Renal cortical epithelial cell (primary cell): ENCODE data around the gene IMMP2L. TPM values are rescaled to one million over a fixed set of nuclear protein-coding genes. Genes with fewer than 3 reads are reported as not detected.

Source experiments
- DNase-seq: peaks from one replicate; pipeline ENCODE4 v3.0.0-alpha.2; 2011; ENCODE audit warnings: low read depth
- total RNA-seq: library from RNA; depleted of rRNA; stranded (reverse); fragments of >200 nt; gene quantifications from 2 replicates; pipeline ENCODE4 v1.2.3, GENCODE V29; 2014

The IMMP2L gene
- total RNA-seq, 1 donor from 2014 or later: 23.8 TPM

DNA sequence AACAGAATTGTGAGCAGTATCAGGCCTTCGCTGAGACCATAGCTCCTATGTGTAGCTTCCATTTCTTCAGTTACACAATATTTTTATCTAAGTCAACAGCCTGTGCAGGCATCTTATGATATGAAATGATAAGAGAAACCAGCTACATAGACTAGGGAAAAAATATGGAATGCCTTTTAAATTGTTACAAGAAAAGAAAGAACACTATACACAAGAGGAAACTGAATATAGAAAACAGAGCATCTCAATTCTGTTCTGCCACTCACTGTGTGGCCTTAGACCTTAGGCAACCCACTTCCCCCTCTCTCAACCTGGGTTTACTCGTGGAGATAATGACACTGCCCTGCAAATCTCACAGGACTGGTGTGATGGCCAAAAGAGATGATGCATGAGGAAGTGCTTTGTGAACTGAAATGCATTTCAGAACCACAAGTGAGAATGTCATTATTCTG, 338.5 kb downstream of the IMMP2L start:
- DNase-seq: no peak

- no peak for DNase-seq
These were observed 346.7 kb downstream of the IMMP2L start for GRCh38 chr7:111215550-111215949.

DNA sequence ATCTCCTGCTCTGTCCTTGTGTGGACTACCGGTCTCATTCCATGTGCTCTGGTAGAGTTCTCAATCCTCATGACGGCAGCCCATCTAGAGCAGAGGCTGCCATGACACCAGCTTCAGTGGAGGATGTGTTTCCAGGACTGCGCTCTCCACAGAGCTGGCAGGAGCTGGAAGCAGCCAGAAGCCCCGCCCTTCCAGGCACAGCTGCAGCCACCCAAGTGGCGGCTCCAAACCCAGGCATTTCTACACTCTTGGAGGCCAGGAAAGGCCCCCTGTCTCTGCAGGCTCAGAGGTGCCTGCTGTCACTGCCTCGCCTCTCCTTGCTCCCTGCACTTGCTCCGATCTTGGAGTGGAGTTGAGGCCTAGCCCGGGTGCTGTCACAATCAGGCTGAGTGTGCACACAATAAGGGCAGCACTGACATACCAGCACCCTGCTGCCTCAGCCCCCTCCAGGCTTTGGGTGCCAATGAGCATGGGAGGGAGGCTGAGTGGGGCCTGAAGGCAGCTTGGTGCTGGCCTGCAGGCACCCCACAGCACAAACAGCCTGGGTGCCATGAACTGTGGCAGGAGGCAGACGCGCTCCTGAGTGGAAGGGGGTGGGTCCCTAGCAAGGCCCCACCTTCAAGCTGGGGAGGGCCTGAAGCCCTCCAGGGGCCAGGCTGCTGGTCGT, 349.3 kb downstream of the IMMP2L start:
- DNase-seq: no peak

DNA sequence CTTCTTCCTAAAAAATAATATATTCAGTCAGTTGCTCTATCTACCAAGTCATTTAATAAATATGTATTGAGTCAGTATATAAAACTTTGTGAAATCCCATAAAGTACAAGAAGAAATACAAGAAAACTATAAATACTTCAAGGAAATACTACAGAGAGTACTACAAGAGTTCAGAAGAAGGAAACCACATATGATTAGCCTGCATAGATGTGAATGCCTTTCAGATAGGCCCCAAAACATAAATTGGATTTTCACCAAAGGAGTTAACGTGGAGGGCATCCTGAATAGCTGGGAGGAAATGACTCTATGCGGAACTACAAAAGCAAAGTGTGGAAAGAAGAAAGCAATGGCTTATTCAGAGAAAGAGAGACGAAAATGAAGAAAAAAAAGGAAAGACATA, 351.3 kb downstream of the IMMP2L start:
- DNase-seq: no peak

DNA sequence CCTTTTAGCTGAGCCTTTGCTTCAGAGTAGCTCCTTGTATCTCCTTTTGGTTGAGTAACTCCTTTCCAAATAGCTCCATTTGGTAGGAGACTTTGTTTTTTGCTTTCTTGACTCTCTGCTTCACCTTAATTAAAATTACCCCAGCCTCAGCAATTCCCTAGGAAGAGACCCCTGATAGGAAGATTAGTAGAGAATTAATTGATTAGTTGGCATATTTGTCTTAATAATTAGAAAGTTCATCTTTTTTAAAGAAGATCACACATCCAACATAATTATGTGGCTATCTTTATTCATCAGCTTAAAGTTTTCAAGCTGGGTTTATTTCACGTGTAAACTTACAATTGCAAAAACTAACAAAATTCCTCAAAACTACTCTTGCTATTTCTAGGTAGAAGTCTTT, 352.2 kb downstream of the IMMP2L start:
- no peak for DNase-seq

DNA sequence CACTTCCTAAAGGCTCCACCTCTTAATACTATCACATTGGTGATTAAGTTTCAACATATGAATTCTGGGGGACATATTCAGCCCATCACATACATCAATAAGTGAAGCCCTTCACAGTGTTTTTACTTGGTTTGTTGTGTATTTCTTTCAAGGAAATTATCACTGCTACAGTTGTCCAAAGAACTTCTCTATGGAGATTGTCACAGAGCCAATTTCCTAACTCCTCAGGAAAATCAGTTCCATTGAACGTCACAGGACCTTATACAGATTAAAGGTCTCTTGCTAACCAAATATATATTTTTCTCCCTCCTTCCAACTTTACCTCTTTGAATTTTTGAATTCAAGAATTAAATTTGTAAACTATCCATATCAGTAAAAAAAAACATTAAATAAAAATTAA, 357.0 kb downstream of the IMMP2L start:
- no peak for DNase-seq

- no peak for DNase-seq
These were observed 360.0 kb downstream of the IMMP2L start for GRCh38 chr7:111202321-111202720.

GRCh38 chr7:111199643-111200042, 362.6 kb downstream of the IMMP2L start:
- peak; percentile 16 for DNase-seq

GRCh38 chr7:111198255-111198654, 364.0 kb downstream of the IMMP2L start:
- peak; percentile 99 for DNase-seq

GRCh38 chr7:111196655-111197054, 365.6 kb downstream of the IMMP2L start:
- DNase-seq: no peak

GRCh38 chr7:111192614-111193413, 369.5 kb downstream of the IMMP2L start:
- peak; percentile 27 for DNase-seq

DNA sequence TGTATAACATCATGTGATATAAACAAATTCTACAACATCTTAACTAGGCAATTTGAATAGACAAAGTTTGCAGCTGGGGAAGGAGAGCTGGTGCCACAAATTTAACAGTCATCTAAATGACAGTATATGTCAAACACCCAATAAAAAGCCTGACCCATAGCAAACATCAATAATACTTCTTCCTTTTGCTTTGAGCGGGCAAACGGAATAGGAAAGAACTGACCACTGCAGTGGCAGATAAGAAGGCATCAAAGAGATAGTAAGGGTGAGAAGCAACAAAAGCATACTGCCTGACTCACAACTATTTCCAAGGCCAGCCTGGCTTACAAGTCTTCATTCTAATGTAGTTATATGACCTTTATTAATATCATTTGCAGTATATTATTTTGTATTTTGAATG, 371.5 kb downstream of the IMMP2L start:
- no peak for DNase-seq

GRCh38 chr7:111184987-111185386, 377.3 kb downstream of the IMMP2L start:
- peak; percentile 14 for DNase-seq

DNA sequence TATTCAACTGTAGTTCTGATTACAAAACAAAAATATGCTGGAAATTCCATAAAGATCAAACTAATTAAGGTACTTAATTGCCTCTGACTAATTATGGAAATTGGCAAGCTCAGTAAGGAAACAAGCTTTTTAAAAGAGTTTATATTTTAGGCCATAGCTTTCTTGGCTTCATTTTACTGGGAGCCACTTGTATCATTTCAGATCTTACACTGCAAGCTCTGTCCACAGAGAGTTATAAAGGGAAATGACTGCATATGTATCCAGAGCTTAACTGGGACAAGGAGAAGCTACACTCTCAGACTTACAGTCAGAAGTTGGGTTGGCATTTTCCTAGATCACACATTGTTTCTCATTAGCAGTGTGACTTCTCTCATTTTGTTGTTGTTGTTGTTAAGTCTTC, 379.0 kb downstream of the IMMP2L start:
- no peak for DNase-seq

DNA sequence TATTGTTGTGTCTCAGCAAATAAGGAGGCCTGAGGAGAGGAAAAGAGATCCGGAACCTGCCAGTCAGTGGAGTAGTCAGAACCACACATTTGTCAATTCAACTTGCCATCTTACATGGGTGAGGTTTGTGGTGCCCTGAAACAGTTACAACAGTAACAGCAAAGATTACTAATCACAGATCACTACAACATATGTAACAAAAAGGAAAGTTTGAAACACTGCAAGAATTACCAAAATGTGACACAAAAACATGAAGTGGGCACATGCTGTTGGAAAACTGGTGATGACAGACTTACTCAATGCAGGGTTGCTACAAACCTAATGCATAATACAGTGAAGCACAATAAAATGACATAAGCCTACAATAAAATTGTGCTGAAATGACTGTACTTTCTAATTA, 382.0 kb downstream of the IMMP2L start:
- DNase-seq: no peak

DNA sequence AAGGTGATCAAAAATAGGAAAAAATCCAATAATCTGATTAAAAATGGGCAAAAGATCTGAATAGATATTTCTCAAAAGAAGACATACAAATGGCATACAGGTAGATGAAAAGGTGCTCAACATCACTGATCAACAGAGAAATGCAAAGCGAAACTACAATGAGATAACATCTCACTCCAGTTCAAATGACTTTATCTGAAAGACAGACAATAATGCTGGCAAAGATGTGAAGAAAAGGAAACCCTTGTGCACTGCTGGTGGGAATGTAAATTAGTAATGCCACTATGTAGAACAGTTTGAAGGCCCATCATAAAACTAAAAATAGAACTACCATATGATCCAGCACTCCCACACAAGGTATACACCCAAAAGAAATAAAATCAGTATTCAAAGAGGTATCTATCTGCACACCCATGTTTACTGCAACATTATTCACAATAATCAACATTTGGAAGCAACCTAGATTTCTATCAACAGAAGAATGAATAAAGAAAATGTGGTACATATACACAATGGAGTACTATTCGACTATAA, 386.3 kb downstream of the IMMP2L start:
- DNase-seq: no peak

DNA sequence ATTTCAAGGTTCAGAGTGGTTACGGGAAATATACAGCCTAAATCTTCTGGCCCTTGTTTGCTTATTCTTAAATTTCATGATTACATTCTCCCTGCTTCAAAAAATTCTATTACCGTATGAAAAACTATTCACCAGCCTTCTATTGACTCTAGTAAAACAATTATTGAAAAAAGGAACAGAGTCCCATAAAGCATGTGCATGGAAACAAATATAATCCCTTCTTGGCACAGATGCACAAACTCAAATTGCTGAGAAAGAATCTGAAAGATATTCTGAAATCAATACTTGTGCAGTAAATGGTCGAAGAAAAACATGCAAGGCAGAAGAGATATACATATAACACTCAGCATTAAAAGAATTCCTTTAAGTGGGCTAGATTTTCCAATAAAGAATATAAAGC, 387.8 kb downstream of the IMMP2L start:
- no peak for DNase-seq

GRCh38 chr7:111173990-111174389, 388.3 kb downstream of the IMMP2L start:
- DNase-seq: no peak

GRCh38 chr7:111173528-111173927, 388.8 kb downstream of the IMMP2L start:
- no peak for DNase-seq

DNA sequence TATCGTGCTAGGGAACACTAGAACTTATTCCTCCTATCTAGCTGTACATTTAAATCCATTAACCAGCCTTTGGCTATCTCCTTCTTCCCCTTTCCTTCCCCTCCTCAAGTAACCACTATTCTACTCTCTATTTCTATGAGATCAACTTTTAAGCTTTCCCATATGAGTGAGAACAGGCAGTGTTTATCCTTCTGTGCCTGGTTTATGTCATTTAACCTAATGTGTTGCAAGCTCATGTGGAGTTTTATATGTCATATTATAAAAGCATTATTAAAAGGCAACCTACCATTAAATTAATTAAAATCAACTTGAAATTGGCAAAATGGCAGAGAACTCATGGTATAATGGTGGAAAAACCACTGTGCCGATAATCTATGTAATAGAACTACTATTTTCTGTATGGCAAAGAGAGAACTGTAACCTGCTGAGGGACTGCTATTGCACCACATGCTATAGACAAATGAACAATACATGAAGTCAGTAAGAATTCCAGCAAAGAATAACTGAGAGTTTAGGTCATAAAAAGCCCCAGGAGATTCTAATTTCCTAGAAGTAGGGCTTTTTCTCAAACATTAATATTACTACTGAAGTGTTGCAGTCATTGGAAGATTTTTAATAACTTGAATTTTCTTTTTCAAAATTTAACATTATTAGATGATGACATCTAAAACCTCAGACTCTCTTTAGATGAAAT, 389.6 kb downstream of the IMMP2L start:
- DNase-seq: no peak

- DNase-seq: peak; percentile 24
These were observed 394.1 kb downstream of the IMMP2L start for GRCh38 chr7:111168182-111168581.

DNA sequence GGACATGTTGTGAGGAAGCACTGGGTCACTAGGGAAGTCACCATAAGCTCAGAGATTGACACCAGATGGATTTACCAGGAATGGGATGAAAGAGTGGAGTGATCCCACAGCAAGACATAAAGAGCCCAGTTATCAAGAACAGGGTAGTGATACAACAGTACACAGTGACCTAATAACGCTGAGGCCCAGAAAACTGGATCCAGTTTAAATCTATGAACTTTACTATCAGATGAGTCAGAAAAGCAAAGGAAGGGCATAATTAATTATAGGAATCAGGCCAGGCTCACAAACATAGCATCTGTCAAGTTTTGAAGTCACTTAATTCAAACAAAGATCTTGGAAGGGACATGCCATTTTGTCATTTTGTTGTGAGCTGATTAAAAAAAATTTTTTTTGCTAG, 397.9 kb downstream of the IMMP2L start:
- DNase-seq: no peak
